ENCODE data around the gene RGS3. TPM values are rescaled to one million over a fixed set of nuclear protein-coding genes. Genes with fewer than 3 reads are reported as not detected.

The RGS3 gene
- total RNA-seq, 1 experiment from 2014 or later: 16.6 TPM

- no peak for TF ChIP-seq PRDM15 (CRISPR knock-in tag; IDR thresholded peaks at IDR 0.05)
- no peak for TF ChIP-seq AFF4 (CRISPR knock-in tag; IDR thresholded peaks at IDR 0.05; ENCODE audit: borderline replicate concordance)
Measured at GRCh38 chr9:113513111-113513510, 49.6 kb downstream of the RGS3 start (continued).

DNA sequence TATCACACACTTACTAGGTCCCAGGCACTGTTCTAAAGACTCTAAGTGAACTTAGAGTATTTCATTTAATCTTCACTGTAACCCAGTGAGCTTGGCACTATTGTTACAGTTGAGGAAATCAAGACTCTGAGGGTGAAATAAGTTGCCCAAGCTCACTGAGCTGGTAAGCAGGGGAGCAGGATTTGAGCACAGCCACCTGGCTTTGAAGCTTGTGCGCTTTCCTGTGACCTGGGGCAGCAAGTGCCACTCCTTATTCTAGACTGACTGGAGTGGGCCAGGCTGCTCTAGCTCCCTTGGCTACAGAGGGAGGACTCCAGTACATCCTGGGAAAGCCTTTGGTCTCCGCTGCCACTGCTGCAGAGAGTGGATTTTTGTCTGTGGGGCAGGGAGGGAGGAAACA is 50.0 kb downstream of the RGS3 start:
- ChIA-PET POLR2A (no interaction called here), CTCF (interaction anchor here (0.5 kb wide), 1 partner anchor 24 kb away, joined by 4 read pairs; no protein-coding TSS in a partner anchor)
- no peaks in the 10 kb centered on the region for H3K4me1 Mint-ChIP-seq
- no peaks in the 10 kb centered on the region for H3K36me3 Mint-ChIP-seq
- TF ChIP-seq ZNF281 (CRISPR knock-in tag; IDR thresholded peaks at IDR 0.05): no peak
- H3K9me3 Mint-ChIP-seq: no peaks in the 10 kb centered on the region
- H3K27me3 Mint-ChIP-seq (ENCODE audit: low read depth): no peaks in the 10 kb centered on the region
- DNase-seq (ENCODE audit: low spot score): no peak
- peak overlapping the region; percentile 57; the same call in 1 of the 2 replicates for H3K27ac Mint-ChIP-seq
- no peak for ATAC-seq
- no peak overlapping the region for H3K4me3 Mint-ChIP-seq

- ATAC-seq (no peak), DNase-seq (ENCODE audit: low spot score) (no peak)
- Mint-ChIP-seq H3K27me3 (ENCODE audit: low read depth) (no peaks in the 10 kb centered on the region), H3K4me1 (no peaks in the 10 kb centered on the region), H3K4me3 (no peak overlapping the region), H3K36me3 (no peaks in the 10 kb centered on the region), H3K9me3 (no peaks in the 10 kb centered on the region), H3K27ac (no peak overlapping the region; the same call in none of the 2 replicates)
- ChIA-PET CTCF (interaction anchor here (1.4 kb wide), 1 partner anchor 144 kb away, joined by 3 read pairs; no protein-coding TSS in a partner anchor), POLR2A (no interaction called here)
- TF ChIP-seq SOX15 (CRISPR knock-in tag; IDR thresholded peaks at IDR 0.05) (no peak), USF1 (CRISPR knock-in tag; IDR thresholded peaks at IDR 0.05) (no peak), AR (CRISPR knock-in tag; IDR thresholded peaks at IDR 0.05) (no peak), TP53 (CRISPR knock-in tag; IDR thresholded peaks at IDR 0.05) (no peak), GABPB1 (CRISPR knock-in tag; IDR thresholded peaks at IDR 0.05) (no peak), OVOL2 (CRISPR knock-in tag; IDR thresholded peaks at IDR 0.05; ENCODE audit: borderline replicate concordance) (no peak), ZNF671 (CRISPR knock-in tag; IDR thresholded peaks at IDR 0.05) (no peak), HMGA2 (CRISPR knock-in tag; IDR thresholded peaks at IDR 0.05) (no peak), MXD4 (CRISPR knock-in tag; IDR thresholded peaks at IDR 0.05; ENCODE audit: borderline replicate concordance) (no peak), GTF2I (CRISPR knock-in tag; conservative IDR thresholded peaks at IDR 0.05) (no peak), GRHL2 (CRISPR knock-in tag; IDR thresholded peaks at IDR 0.05; ENCODE audit: insufficient replicate concordance, severe bottlenecking) (no peak)
- TF ChIP-seq, protein P1, sequence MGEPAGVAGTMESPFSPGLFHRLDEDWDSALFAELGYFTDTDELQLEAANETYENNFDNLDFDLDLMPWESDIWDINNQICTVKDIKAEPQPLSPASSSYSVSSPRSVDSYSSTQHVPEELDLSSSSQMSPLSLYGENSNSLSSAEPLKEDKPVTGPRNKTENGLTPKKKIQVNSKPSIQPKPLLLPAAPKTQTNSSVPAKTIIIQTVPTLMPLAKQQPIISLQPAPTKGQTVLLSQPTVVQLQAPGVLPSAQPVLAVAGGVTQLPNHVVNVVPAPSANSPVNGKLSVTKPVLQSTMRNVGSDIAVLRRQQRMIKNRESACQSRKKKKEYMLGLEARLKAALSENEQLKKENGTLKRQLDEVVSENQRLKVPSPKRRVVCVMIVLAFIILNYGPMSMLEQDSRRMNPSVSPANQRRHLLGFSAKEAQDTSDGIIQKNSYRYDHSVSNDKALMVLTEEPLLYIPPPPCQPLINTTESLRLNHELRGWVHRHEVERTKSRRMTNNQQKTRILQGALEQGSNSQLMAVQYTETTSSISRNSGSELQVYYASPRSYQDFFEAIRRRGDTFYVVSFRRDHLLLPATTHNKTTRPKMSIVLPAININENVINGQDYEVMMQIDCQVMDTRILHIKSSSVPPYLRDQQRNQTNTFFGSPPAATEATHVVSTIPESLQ (CRISPR knock-in tag; IDR thresholded peaks at IDR 0.05): no peak
- TF ChIP-seq, protein P2, sequence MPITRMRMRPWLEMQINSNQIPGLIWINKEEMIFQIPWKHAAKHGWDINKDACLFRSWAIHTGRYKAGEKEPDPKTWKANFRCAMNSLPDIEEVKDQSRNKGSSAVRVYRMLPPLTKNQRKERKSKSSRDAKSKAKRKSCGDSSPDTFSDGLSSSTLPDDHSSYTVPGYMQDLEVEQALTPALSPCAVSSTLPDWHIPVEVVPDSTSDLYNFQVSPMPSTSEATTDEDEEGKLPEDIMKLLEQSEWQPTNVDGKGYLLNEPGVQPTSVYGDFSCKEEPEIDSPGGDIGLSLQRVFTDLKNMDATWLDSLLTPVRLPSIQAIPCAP (CRISPR knock-in tag; IDR thresholded peaks at IDR 0.05): no peak
Measured at GRCh38 chr9:113514061-113514460, 50.5 kb downstream of the RGS3 start.
